ENCODE data around the gene MPND. TPM values are rescaled to one million over a fixed set of nuclear protein-coding genes. Genes with fewer than 3 reads are reported as not detected.

The MPND gene
- total RNA-seq, 1 experiment from 2014 or later: 1.3 TPM

- DNase-seq (ENCODE audit: low read depth): peak; percentile 72
Measured at GRCh38 chr19:4376991-4377781, 33.8 kb downstream of the MPND start.

DNA sequence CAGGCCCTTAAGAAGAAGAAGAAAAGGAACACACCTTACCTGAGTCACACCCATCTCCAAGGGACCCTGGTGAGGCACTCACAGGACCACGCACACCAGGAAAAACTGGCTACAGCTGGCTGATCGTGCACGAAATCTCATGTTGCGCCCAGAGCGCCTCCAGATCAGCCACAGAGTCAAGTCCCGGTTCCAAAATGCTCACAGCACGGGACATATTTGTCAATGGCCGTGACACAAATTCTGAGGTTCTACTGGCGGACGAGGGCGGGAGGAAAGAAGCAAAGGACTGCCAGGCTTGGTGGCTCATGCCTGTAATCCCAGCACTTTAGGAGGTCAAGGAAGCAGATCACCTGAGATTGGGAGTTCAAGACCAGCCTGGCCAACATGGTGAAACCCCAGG is 35.5 kb downstream of the MPND start:
- DNase-seq (ENCODE audit: low read depth): no peak

DNA sequence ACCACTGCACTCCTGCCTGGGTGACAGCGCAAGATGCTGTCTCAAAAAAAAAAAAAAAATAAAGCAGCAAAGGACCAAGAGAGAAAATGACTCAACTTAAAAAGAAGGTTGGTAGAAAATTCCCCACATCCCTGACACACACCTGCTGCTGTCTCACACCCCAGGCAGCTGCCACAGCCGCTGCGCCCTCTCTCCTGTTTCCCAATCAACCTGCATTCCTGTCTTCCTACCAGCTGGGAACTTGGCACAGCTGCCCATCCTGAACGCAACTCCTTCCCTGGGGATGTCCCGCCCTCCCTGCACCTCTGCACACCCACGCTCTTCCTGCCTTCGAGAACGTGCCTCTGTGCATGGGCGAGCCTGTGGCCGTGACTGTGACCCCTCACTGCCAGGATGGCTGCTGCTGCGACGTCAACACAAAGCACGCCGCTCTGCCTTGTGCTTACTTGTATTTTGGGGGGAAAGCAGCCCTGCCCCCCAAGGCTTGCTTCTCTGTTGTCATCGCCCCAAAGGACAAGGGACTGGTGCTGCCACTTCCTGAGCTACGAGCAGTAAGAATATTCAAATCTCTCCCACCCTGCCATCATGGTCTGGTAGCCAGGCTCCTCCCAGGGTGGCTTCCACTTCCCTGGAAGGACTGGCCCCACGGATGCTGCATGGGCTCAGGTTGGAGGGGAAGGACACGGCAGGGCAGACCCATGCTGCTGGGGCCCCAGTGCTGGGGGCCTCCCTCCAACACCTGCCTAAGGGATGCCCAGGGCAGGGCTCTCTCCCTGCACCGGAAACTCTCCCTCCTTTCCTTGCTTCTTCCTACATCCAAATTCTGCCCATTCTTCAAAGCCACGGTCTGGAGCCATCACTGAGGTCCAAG is 36.3 kb downstream of the MPND start:
- DNase-seq (ENCODE audit: low read depth): peak; percentile 44

DNA sequence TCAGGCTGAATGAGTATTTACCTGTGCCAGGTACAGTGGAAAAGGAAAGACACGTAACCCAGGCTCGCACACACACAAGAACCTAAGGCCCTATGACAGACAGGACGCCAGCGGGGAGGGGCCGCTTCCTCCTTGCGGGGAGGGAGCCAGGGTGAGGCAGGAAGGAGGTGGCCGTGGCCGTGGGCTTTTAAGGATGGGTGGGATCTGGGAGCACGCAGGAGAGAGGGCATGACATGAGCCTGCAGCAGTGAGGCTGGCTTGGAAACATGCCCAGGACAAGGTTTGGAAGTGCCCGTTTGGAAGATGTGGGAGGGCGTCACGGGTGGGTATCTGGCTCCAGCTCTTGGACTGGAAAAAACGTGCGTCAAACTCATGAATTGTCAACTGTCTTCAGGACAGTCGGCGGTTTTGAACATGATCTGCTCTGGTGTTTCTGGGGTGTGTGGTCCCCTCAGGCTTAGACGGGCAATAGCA is 36.9 kb downstream of the MPND start:
- DNase-seq (ENCODE audit: low read depth): no peak

- DNase-seq (ENCODE audit: low read depth): no peak
Measured at GRCh38 chr19:4385291-4386040, 42.1 kb downstream of the MPND start.

DNA sequence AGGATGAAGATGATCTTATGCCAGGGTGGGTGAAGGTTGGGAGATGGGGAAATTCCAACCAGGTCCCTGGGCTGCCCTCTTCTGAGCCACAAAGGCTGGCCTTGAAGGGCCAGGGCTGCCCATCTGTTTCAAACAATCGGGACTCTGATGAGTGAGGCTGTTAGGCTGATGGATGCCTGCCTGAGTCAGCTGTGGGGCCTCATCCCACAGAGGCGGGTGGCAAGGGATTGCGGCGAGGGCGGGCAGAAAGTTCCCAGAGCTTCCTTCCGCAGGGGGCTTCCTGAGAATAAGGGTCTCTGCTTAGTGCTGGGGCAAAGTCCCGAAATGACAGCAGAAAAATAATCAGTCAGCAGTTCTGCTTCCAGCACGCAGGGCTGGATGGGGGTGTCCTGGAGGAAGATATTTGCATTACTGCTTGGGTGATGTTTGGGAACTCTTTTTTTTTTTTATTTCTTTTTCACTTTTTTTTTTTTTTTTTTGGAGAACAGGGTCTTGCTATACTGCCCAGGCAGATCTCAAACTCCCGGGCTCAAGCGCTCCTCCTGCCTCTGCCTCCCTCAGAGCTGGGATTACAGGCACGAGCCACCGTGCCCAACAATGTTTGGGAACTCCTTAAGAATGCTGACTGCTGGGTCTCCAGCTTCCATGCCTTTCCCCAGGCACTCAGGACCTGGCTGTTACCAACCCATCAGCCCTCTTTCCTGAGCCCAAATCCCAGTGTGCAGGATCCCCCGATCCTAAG is 42.9 kb downstream of the MPND start:
- no peak for DNase-seq (ENCODE audit: low read depth)

DNA sequence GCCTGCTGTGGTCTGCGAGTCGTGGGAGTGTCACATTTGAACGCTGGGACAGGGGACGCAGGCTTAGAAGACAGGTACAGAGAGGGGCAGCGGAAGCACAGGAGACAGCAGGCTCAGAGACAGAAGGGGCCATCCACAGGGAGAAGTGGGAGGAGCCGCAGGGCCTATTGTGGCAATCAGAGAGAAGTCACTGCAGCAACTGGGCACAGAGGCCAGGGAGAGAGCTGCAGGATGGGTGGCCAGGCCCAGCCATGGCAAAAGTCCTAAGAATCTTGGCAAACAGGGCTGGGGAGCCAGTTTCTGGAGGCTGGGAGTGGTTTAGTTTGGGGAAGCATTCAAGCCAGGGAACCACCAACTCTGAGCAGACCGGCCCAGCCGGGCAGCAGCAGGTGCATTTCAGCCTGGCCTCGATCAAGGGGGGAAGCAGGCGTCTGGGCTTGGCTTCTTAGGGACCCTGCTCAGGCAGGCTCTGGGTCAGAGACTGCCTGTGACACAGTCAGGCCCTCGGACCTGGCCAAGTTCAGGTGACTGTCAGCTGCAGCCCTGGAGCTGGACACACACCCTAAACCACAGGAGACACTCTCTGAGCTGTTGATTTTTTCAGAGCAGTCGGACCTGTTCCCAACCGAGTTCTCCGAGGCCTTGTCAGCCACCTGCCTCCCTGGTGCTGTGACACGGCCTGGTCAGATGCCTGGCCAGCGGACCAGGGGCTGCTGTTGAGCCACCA is 45.1 kb downstream of the MPND start:
- DNase-seq (ENCODE audit: low read depth): no peak

- DNase-seq (ENCODE audit: low read depth): no peak
Measured at GRCh38 chr19:4389064-4389375, 45.7 kb downstream of the MPND start.

DNA sequence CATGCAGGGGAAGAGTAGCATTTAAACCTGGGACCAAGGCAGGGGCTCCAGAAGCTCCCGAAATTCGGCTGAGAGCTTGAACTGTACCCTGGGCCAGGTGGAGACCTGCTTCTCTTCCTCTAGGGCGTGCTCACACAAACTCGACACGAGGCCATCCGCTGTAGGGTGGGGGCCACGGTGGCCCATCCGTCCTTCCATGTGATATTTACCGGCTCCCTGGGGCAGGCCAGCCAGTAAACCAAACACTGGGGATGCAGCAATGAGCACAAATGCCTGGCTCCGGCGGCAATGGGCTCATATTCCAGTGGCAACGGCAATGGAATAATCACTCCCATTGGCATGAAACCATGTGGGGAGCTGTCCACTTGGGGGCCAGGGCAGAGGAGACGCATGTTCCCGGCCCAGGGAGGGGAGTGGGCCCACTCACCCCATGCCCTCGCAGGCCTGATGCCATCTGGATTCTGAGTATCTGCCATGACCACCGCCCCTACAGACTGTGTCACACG is 46.2 kb downstream of the MPND start:
- no peak for DNase-seq (ENCODE audit: low read depth)

DNA sequence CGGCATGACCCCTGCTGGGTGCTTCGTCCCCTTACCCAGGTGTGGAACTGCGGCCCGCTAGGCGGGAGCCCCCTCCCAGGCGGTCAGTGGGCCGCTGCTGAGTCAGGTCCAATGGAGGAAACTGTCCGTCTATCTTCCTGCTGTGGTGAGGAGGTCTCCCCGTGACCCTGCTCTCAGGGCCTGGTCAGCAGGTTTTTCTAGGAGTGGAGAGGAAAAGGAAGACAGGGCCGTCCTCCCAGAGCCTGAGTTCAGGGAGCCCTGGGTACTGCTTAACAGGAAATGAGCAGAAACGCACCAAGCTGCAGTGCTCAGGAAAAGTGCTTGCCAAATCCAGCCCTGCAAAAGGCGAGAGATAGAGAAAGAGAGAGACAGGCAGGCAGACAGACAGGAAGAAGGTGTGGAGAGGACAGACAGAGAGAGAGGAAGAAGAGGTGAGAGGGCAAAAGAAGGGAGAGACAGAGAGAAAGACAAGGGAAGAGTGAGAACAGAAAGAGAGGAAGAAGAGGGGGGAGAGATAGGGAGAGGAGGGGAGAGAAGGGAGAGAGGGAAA is 46.7 kb downstream of the MPND start:
- no peak for DNase-seq (ENCODE audit: low read depth)

DNA sequence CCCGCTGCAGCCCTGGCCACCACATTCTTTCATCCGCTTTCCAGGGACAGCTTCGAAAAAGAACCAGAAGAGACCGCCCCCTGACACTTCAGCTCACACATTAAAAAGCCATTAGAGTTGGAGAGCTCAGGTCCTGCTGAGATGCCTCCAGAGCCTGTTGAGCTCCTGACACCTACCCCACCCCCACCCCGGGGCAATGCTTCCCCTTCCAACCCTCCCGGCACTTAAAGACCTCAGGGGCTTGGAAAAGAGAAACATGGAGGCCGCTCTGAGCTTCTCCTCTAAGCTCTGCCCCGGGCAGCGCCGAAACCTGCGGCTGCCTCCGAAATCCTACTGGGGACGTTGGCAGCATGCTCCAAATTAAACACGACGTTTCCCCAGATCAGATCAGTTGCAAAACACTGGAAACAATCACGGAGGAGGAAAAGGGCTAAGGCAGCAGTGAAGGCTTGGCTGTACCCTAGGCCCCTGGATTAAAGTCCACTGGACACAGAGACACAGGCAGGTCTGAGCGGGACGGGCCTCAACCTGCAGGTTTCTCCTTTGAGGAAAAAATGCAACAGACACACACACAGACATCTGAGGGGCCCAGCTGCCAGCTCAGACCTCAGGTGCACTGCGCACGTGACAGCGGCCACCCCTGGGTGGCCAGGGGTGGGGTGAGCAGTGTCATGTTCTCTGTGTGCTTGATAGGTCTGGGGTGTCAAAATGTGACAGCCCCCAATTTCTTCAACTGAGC is 47.4 kb downstream of the MPND start:
- no peak for DNase-seq (ENCODE audit: low read depth)

DNA sequence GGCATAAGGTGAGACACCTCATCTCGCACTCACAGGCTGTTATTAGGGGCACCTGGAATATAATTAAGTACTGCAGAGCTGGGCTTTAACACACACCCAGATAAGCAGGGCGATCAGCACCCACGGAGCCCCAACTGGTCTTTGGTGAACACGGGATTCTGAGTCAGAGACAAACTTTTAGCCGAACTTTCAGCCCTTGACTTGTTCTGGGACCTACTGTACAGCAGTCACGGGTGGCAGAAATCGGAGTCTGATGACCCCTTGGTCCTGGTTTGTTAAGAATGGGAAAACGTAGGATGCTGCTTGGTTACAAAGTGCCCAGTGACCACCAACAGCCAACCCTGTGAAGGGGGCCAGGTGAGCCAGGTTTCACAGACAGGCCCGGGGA is 47.9 kb downstream of the MPND start:
- no peak for DNase-seq (ENCODE audit: low read depth)

DNA sequence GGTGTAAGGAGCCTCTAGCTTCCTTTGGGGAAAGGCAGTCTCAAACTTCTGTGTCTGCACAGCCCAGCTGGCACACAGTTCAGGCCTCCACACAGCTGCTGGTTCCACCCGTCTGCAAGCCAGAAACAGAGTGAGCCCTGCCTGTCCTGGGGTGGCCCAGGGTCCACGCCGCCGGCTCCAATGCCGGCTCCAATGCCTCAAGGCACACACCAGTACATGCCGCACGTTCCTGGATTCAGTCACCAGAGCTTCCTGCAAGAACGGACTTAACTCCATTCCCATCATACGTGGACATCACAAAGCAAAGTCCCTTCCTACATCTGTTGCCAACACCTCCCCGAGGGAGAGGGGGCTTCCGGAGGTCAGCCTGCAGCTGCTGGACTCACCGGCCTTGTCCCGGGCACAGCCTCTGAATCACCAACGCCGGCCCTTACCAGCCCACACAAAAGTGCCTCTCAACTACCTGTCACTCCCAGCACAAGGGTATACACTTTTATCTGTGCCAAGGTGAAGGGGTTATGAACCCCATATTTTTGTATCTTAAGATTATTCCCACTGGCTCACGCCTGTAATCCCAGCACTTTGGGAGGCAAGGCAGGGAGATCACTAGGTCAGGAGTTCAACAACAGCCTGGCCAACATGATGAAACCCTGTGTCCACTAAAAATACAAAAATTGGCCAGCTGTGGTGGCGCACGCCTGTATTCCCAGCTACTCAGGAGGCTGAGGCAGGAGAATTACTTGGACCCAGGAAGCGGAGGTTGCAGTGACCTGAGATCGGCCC is 48.5 kb downstream of the MPND start:
- DNase-seq (ENCODE audit: low read depth): no peak

- DNase-seq (ENCODE audit: low read depth): no peak
Measured at GRCh38 chr19:4393947-4394590, 50.7 kb downstream of the MPND start.

- DNase-seq (ENCODE audit: low read depth): no peak
Measured at GRCh38 chr19:4396949-4397783, 53.8 kb downstream of the MPND start.

DNA sequence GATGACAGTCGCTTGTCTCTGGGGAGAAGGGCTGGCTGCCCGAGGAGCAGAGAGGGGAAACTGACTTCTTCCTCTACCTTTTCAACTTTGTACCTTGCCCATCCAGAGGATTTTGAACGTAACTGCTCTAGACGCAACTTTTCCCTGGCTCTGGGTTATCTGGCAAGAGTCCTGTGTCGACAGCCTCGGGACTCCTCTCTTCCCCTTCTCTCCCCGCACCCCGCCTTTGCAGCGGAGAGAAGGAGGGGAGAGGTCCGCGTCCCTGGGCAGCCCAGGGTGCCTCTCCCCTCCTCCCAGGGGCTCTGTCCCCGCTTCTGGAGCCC is 56.4 kb downstream of the MPND start:
- no peak for DNase-seq (ENCODE audit: low read depth)
